Measurements from ENCODE around the gene MSRB1.

- TF ChIP-seq CTCF (conservative IDR thresholded peaks at IDR 0.05) (no peak), EZH2 (IDR thresholded peaks at IDR 0.05; ENCODE audit: low read depth) (no peak)
These were observed 12.7 kb downstream of the MSRB1 start for GRCh38 chr16:1930338-1930720.

Measured in PC-9 (cell line).